ENCODE data around the gene CDH4.

- TF ChIP-seq, protein P1, sequence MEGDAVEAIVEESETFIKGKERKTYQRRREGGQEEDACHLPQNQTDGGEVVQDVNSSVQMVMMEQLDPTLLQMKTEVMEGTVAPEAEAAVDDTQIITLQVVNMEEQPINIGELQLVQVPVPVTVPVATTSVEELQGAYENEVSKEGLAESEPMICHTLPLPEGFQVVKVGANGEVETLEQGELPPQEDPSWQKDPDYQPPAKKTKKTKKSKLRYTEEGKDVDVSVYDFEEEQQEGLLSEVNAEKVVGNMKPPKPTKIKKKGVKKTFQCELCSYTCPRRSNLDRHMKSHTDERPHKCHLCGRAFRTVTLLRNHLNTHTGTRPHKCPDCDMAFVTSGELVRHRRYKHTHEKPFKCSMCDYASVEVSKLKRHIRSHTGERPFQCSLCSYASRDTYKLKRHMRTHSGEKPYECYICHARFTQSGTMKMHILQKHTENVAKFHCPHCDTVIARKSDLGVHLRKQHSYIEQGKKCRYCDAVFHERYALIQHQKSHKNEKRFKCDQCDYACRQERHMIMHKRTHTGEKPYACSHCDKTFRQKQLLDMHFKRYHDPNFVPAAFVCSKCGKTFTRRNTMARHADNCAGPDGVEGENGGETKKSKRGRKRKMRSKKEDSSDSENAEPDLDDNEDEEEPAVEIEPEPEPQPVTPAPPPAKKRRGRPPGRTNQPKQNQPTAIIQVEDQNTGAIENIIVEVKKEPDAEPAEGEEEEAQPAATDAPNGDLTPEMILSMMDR (IDR thresholded peaks at IDR 0.05): no peak
- no peak for TF ChIP-seq POLR2AphosphoS5 (IDR thresholded peaks at IDR 0.05; ENCODE audit: low read depth, low read length)
- TF ChIP-seq, protein P2, sequence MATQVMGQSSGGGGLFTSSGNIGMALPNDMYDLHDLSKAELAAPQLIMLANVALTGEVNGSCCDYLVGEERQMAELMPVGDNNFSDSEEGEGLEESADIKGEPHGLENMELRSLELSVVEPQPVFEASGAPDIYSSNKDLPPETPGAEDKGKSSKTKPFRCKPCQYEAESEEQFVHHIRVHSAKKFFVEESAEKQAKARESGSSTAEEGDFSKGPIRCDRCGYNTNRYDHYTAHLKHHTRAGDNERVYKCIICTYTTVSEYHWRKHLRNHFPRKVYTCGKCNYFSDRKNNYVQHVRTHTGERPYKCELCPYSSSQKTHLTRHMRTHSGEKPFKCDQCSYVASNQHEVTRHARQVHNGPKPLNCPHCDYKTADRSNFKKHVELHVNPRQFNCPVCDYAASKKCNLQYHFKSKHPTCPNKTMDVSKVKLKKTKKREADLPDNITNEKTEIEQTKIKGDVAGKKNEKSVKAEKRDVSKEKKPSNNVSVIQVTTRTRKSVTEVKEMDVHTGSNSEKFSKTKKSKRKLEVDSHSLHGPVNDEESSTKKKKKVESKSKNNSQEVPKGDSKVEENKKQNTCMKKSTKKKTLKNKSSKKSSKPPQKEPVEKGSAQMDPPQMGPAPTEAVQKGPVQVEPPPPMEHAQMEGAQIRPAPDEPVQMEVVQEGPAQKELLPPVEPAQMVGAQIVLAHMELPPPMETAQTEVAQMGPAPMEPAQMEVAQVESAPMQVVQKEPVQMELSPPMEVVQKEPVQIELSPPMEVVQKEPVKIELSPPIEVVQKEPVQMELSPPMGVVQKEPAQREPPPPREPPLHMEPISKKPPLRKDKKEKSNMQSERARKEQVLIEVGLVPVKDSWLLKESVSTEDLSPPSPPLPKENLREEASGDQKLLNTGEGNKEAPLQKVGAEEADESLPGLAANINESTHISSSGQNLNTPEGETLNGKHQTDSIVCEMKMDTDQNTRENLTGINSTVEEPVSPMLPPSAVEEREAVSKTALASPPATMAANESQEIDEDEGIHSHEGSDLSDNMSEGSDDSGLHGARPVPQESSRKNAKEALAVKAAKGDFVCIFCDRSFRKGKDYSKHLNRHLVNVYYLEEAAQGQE (IDR thresholded peaks at IDR 0.05; ENCODE audit: insufficient read depth in 1 of 2, low read depth in 2 of 2, low read length in 1 of 2): no peak
- TF ChIP-seq TCF7L2 (IDR thresholded peaks at IDR 0.05; ENCODE audit: low read depth, low read length): no peak
- TF ChIP-seq SIN3A (IDR thresholded peaks at IDR 0.05; ENCODE audit: borderline replicate concordance, insufficient read depth, low read depth, low read length): no peak
Measured at GRCh38 chr20:61856626-61857413, 604.8 kb downstream of the CDH4 start.
